Keratinocyte (primary cell): ENCODE data around the gene C1orf167.

Experiments used
- EZH2 ChIP-seq: IDR thresholded peaks from one replicate; pipeline ENCODE4 v1.6.1; 2012; ENCODE audit warnings: inconsistent platforms, mild to moderate bottlenecking, low read length, moderate library complexity
- TF ChIP-seq, protein P1 (sequence below), 3 experiments: IDR thresholded peaks in 1 of 3; conservative IDR thresholded peaks in 1 of 3; optimal IDR thresholded peaks in 1 of 3; 2 replicates in 2 of 3; 3 replicates in 1 of 3; pipeline versions ENCODE3 to v1.5.1; 2011; ENCODE audit warnings: low read length in 3 of 3, mild to moderate bottlenecking in 3 of 3, moderate library complexity in 2 of 3, control low read depth in 1 of 3, inconsistent platforms in 1 of 3; ENCODE audit not compliant: insufficient read depth in 2 of 3; ENCODE audit errors: extremely low read depth in 1 of 3

DNA sequence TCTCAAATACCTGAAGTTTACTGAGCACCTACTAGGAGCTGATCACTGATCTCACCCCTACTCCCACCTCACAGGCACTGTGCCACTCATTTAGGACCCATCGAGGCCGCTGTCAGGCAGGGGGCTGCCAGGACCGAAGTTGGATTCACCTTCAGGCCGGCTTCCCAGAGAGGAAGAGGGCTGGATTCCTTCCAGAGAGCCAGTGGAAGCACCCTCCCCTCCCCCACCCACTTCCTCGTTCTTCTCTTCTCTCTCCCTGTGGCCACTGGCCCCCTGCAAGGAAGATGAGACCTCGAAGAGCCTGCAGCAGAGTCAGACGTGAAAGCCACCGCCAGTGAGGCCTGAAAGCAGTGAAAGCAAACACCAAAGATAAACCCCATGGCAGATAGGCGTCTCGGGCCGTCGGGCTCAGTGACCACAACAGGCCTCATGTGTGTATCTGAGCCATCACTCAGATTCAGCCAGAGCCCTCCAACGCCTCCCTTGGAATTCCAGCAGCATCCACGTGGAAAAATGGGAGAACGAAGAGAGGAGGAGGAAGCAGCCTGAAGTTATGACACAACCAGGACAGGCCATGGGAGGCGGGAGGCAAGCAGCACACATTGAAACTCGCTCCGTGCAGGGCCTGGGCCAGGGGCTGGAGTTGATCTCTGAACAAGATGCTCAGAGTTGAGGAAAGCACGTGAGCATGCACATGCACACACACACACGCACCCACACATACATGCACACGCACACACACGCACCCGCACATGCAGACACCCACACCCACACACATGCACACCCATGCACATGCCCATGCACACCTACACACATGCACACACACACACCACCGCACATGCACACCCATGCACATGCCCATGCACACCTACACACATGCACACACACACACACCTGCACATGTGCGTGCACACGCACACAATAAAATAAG lies 32.2 kb upstream of the C1orf167 start:
- TF ChIP-seq, protein P1, sequence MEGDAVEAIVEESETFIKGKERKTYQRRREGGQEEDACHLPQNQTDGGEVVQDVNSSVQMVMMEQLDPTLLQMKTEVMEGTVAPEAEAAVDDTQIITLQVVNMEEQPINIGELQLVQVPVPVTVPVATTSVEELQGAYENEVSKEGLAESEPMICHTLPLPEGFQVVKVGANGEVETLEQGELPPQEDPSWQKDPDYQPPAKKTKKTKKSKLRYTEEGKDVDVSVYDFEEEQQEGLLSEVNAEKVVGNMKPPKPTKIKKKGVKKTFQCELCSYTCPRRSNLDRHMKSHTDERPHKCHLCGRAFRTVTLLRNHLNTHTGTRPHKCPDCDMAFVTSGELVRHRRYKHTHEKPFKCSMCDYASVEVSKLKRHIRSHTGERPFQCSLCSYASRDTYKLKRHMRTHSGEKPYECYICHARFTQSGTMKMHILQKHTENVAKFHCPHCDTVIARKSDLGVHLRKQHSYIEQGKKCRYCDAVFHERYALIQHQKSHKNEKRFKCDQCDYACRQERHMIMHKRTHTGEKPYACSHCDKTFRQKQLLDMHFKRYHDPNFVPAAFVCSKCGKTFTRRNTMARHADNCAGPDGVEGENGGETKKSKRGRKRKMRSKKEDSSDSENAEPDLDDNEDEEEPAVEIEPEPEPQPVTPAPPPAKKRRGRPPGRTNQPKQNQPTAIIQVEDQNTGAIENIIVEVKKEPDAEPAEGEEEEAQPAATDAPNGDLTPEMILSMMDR (optimal IDR thresholded peaks at IDR 0.05 in 1 of 3, IDR thresholded peaks at IDR 0.05 in 1 of 3, conservative IDR thresholded peaks at IDR 0.05 in 1 of 3; ENCODE audit: extremely low read depth in 1 of 3, insufficient read depth in 2 of 3, low read length in 3 of 3): no peak
- TF ChIP-seq EZH2: no peak
